Heart left ventricle (tissue), 13 donors: ENCODE measurements around the gene BTBD16.

Experiments used
- POLR2A ChIP-seq, 2 donors: fragments of 450-650 bp; IDR thresholded peaks; one replicate each; pipeline ENCODE4 v1.6.1; 2017; ENCODE audit warnings: antibody characterized with exemption in 2 of 2, mild to moderate bottlenecking in 2 of 2, moderate library complexity in 2 of 2
- TF ChIP-seq, protein P1 (sequence below), 12 donors: fragments of 200-600 bp; sonication (generic) in 4 of 12; IDR thresholded peaks; one replicate each; pipeline versions ENCODE4 v1.5.0 to v1.8.0; 2018 to 2022; ENCODE audit warnings: antibody characterized with exemption in 12 of 12, mild to moderate bottlenecking in 5 of 12
- donor health status: ischemic (EF 13 %, LVEDD 7.1; RV severe dilation, severe dysfunction).
- donor health status: DM: no; HTN: yes; CAD: no.
- donor health status: DM: no; HTN: no; CAD: no.
- donor health status: ischemic (EF 25% LVEDD 6.9; RV normal size, moderate dysfunction).
- donor health status: ischemic (EF 25% LVEDD 5.7; RV mildly dilated, moderate dysfunction).
- donor health status: ischemic (EF 35%, LVEDD 5.7; RV mildly dilated, moderate dysfunction).
- donor health status: nonischemic (EF 11% LVEDD 7.7; RV severe dilation, severe dysfunction).
- donor health status: DM: yes; HTN: yes; CAD: no.
- donor health status: PGD.
- donor health status: ischemic (EF 29% LVEDD 5.4; RV normal size, mild dysfunction).
- donor health status: nonischemic (EF 23%, LVEDD 6.1; RV moderate dilation, normal function).

DNA sequence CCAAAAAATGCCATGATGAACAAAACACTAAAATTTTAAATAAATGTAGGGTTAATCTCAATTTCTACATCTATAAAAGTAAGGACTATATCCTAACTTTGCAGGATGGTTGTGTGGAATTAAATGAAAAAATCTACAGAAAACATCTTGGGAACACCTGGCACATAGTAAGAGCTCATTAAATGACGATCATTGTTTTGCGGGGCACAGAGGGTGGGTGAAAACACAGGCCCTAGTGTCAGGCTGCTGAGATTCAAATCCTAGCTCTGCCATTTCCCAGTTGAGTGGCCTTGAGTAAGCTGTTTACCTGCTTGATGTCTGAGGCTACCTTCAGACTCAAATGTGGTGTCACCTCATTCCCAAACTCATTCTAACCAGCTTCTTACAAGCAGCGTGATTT is 35.6 kb downstream of the BTBD16 start:
- TF ChIP-seq, protein P1, sequence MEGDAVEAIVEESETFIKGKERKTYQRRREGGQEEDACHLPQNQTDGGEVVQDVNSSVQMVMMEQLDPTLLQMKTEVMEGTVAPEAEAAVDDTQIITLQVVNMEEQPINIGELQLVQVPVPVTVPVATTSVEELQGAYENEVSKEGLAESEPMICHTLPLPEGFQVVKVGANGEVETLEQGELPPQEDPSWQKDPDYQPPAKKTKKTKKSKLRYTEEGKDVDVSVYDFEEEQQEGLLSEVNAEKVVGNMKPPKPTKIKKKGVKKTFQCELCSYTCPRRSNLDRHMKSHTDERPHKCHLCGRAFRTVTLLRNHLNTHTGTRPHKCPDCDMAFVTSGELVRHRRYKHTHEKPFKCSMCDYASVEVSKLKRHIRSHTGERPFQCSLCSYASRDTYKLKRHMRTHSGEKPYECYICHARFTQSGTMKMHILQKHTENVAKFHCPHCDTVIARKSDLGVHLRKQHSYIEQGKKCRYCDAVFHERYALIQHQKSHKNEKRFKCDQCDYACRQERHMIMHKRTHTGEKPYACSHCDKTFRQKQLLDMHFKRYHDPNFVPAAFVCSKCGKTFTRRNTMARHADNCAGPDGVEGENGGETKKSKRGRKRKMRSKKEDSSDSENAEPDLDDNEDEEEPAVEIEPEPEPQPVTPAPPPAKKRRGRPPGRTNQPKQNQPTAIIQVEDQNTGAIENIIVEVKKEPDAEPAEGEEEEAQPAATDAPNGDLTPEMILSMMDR (IDR thresholded peaks at IDR 0.05): no peak
- no peak for TF ChIP-seq POLR2A (IDR thresholded peaks at IDR 0.05)
